IPS-18c (cell line): Measurements from ENCODE around the gene NUDT1.

Experiments
- H3K4me3 ChIP-seq: 2 replicates; pipeline ENCODE4 v1.7.0; 2013; ENCODE audit warnings: low read depth, mild to moderate bottlenecking, low read length, moderate library complexity; ENCODE audit not compliant: insufficient read depth
- H3K9me3 ChIP-seq: one replicate; pipeline ENCODE4 v1.6.1; 2013; ENCODE audit warnings: mild to moderate bottlenecking, low read length, moderate library complexity; ENCODE audit not compliant: control insufficient read depth, insufficient read depth

The NUDT1 gene

DNA sequence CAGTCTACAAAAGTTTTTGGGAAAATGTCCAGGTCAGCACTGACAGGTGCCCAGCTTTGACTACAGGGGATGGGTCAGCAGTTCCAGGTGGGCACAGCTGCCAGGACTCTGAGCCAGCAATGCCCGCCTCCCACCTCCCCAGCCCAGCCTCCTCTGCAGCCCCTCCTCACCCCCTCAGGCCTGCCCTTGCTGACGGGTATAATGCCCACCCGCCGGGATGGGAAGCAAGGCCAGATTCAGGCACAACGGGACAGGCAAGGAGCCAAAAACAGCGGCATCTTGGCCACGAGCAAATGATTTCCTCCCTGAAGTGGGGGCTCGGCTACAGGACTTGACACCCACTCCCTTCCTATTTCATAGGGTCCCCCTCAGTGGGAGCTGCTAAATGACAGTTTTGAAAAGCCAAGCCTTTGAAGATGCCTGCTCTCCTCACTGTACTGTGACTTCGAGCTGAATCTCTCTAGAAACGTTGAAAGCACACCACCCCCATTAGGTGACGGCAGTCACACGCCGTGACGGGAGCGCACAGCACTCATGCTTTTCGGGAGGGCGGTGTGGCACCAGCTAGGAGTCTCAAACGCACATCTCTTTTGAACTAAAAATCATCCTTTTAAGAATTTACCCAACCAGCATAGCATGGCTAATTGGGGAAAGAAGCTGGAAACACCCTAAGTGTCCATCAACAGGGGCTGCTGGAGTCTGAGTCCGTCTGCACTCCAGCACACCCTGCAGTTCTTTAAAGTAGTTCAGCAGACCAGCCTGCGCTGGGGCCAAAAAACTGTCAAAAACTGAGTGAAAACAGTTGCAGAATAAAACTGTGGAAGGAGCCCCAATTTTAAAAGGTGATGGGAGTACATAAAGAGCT, 38.9 kb upstream of the NUDT1 start:
- Histone ChIP-seq H3K9me3 (peaks cover 2% of the 10 kb centered on the region), H3K4me3 (no peak overlapping the region)

DNA sequence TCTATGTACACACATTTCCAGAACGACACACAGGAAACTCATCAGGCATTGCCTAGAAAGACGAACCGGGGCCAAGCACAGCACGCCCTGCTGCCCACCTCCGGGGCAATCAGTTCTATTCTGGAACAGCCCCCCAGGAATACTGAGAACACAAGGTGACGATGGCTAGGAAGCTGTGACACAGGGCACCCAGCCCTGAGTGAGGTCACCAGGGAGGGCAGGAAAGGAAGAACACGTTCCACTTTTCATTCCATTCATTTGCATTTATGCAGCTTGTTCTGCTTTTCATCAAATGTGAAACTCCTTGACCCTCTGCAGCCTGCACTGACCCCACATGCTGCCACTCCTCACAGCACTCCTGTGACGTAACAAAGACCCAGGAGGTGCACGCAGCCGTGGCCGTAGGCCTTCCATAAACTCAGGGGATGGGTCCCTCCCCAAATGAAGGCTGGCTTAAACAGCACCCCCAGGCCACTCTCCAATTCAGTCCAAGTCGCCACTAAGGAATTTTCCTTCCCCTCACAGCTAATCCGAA, 38.2 kb upstream of the NUDT1 start:
- H3K9me3 ChIP-seq = peaks cover 2% of the 10 kb centered on the region
- no peak overlapping the region for H3K4me3 ChIP-seq

GRCh38 chr7:2204446-2204845, 37.6 kb upstream of the NUDT1 start:
- Histone ChIP-seq H3K9me3 (peaks cover 2% of the 10 kb centered on the region), H3K4me3 (no peak overlapping the region)

DNA sequence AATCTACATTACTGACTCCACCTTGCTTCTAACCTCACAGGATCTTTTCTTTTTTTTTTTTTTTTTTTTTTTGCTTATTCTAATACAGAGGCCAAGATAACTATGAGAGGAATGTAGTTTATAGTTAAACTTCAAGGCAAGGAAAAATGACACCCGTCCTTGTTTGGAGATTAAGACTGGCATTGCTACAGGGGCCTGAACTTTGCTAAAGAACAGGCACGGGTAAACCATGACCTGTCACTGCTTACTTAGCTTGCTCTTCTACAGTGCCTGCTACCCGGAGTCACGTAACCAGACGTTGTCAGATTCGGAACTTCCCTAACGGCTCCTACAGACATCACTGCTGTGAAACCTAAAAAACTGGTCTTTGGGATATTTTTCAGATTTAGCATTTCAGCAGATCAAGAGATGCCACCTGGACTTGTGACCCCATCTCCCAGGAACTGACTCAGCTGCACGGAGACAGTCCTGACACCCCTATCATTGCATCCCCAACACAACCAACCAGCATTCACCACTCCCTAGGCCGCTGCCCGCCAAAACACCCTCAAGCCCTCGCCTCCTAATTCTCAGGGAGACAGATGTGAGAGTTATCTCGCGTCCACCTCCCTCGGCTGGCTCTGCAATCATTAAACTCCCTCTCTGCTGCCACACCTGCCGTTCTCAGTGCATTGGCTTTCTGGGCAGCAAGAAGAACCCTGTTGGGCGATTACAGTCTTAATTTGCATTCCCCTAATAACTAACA, 36.8 kb upstream of the NUDT1 start:
- Histone ChIP-seq H3K9me3 (peaks cover 2% of the 10 kb centered on the region), H3K4me3 (no peak overlapping the region)

DNA sequence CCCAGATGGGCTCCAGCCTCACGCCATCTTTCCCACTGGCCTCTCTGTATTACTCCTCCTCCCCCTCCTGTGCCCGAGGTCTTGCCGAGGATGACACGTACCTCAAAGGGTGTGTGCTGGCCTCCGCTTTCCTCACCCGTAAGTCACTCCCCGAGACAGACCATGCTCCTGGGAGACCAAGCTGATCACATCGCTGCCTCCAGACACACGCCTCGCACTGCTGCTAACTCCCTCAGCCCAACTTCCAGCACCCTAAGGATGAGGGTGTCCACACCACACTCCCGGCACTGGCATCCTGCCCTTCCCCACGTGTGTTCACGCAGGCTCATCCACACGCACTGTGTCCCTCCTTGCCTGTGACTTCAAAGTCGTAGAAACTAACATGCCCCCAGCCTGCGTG, 33.3 kb upstream of the NUDT1 start:
- Histone ChIP-seq H3K9me3 (no peaks in the 10 kb centered on the region), H3K4me3 (no peak overlapping the region)

DNA sequence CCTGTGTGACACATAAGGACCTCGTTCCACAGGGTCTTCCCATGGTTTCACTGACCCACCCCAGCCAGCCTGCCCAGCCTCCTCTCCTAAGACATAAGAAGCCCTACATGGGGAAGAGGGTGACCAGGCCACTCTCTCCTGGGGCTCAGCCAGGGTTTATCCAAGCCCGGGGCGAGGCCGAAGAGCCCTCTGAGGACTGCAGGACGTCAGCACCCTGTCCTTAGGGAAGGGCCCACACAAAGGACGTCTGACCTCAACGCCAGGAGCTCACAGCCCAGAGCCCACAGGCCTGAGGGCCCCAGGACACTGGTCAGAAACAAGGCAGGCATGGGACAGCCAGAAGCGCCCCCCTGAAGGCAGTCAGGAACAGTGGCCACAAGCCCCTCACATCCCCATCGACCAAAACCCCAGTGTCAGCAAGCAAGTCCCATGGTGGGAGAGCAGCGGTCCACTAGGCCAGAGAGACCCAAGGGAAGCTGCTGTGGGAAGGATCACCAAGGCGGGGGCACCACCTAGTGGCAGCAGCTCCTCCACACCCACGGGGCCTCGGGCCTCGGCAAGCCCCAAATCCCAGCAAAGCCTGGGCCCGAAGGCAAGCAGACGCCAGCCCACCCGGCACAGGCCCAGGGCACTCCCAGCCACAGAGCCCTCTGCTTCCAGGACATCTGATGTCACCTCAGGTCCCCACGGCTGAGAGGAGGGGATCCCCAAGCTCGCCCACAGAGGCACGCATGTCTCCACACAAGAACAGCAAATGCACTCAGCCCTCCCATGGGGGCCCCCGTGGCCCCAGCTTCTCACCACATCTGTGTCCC, 32.7 kb upstream of the NUDT1 start:
- H3K4me3 ChIP-seq = no peak overlapping the region
- H3K9me3 ChIP-seq = no peaks in the 10 kb centered on the region

- Histone ChIP-seq H3K4me3 (no peak overlapping the region), H3K9me3 (no peaks in the 10 kb centered on the region)
Observed at GRCh38 chr7:2209961-2210323, 32.1 kb upstream of the NUDT1 start.

DNA sequence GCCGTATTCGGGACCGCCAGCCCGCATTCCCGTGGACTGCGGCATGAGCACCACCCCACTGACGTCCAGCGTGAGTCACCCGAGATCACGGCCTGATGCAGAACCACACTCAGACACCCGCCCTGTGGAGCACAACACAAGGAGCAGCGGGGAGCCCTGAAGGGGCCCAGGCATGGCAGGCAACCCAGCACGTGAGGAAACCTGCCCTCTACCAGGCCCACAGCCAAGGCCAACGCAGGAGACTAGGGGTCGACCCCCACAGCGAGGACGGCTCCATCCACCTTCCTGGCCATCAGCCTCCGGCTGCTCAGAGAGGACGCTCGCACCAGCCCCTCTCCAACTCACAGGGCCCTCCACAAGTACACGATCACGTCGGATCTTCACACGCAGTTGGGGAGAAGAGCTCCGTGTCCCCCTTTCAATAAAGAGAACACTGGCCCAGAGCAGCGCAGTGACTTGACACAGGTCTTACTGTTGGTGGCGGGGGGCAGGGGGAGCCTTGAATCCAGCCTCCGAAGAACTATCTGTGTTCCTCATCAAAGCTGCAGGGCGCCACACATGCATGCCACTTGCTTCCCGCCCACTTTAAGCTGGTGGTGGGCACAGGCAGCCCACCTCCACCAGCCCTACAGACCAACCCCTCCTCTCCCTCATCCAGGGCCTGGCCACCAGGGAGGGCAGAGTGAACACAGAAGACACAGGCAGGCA, 31.3 kb upstream of the NUDT1 start:
- H3K9me3 ChIP-seq = peaks cover under 1% of the 10 kb centered on the region
- no peak overlapping the region for H3K4me3 ChIP-seq

- Histone ChIP-seq H3K9me3 (peaks cover 3% of the 10 kb centered on the region), H3K4me3 (no peak overlapping the region)
Observed at GRCh38 chr7:2211259-2211880, 30.7 kb upstream of the NUDT1 start.

DNA sequence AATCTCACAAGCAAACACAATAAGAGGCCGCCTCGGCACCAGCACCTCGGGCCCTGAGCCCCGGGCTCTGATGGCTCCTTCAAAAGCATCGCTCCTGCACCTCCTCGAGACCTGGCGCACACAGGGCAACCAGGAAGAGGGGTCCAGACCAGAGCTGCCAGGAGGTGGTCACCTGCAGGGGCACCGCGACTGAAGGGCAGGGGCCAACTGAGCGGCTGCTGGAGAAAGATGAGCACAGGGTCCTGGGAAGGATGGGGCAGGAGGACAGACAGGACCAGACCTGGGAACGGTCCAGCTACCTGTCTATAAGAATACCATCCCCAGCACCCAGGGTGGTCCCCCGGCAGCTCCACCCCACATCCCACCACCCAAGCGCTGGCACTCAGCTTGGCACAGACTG, 30.1 kb upstream of the NUDT1 start:
- H3K9me3 ChIP-seq = peaks cover 3% of the 10 kb centered on the region
- no peak overlapping the region for H3K4me3 ChIP-seq

- Histone ChIP-seq H3K9me3 (peaks cover 3% of the 10 kb centered on the region), H3K4me3 (no peak overlapping the region)
Observed at GRCh38 chr7:2212906-2213305, 29.1 kb upstream of the NUDT1 start.

- peaks cover 3% of the 10 kb centered on the region for H3K9me3 ChIP-seq
- H3K4me3 ChIP-seq = no peak overlapping the region
Observed at GRCh38 chr7:2213551-2214215, 28.3 kb upstream of the NUDT1 start.

- Histone ChIP-seq H3K4me3 (no peak overlapping the region), H3K9me3 (peaks cover 3% of the 10 kb centered on the region)
Observed at GRCh38 chr7:2214636-2215035, 27.4 kb upstream of the NUDT1 start.

GRCh38 chr7:2215851-2216250, 26.2 kb upstream of the NUDT1 start:
- peaks cover 3% of the 10 kb centered on the region for H3K9me3 ChIP-seq

GRCh38 chr7:2217206-2217605, 24.8 kb upstream of the NUDT1 start:
- Histone ChIP-seq H3K9me3 (peaks cover 3% of the 10 kb centered on the region), H3K4me3 (no peak overlapping the region)

More at GRCh38 chr7:2215851-2216250, 26.2 kb upstream of the NUDT1 start:
- H3K4me3 ChIP-seq = no peak overlapping the region
